ENCODE measurements around the gene OR10V1.

GRCh38 chr11:59728913-59729312 is 15.3 kb upstream of the OR10V1 start:
- TF ChIP-seq, protein P1, sequence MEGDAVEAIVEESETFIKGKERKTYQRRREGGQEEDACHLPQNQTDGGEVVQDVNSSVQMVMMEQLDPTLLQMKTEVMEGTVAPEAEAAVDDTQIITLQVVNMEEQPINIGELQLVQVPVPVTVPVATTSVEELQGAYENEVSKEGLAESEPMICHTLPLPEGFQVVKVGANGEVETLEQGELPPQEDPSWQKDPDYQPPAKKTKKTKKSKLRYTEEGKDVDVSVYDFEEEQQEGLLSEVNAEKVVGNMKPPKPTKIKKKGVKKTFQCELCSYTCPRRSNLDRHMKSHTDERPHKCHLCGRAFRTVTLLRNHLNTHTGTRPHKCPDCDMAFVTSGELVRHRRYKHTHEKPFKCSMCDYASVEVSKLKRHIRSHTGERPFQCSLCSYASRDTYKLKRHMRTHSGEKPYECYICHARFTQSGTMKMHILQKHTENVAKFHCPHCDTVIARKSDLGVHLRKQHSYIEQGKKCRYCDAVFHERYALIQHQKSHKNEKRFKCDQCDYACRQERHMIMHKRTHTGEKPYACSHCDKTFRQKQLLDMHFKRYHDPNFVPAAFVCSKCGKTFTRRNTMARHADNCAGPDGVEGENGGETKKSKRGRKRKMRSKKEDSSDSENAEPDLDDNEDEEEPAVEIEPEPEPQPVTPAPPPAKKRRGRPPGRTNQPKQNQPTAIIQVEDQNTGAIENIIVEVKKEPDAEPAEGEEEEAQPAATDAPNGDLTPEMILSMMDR (conservative IDR thresholded peaks at IDR 0.05; ENCODE audit: low read depth, low read length): no peak
- TF ChIP-seq MAZ (IDR thresholded peaks at IDR 0.05; ENCODE audit: borderline replicate concordance, low read depth, low read length) (no peak), RCOR1 (IDR thresholded peaks at IDR 0.05; ENCODE audit: insufficient replicate concordance, low read length) (no peak), POLR2A (IDR thresholded peaks at IDR 0.05; ENCODE audit: low read depth, low read length) (no peak), MAFK (IDR thresholded peaks at IDR 0.05; ENCODE audit: low read depth, low read length) (no peak), USF2 (IDR thresholded peaks at IDR 0.05; ENCODE audit: low read depth, low read length) (no peak), CEBPB (IDR thresholded peaks at IDR 0.05; ENCODE audit: low read depth, low read length) (no peak), MXI1 (IDR thresholded peaks at IDR 0.05; ENCODE audit: borderline replicate concordance, low read depth, low read length) (no peak), BHLHE40 (IDR thresholded peaks at IDR 0.05; ENCODE audit: low read depth, low read length) (no peak), CHD1 (IDR thresholded peaks at IDR 0.05; ENCODE audit: low read depth, low read length) (no peak), RAD21 (IDR thresholded peaks at IDR 0.05; ENCODE audit: low read length) (no peak), RFX5 (IDR thresholded peaks at IDR 0.05; ENCODE audit: low read depth, low read length) (no peak)
